ENCODE measurements around the gene RNF220.

DNA sequence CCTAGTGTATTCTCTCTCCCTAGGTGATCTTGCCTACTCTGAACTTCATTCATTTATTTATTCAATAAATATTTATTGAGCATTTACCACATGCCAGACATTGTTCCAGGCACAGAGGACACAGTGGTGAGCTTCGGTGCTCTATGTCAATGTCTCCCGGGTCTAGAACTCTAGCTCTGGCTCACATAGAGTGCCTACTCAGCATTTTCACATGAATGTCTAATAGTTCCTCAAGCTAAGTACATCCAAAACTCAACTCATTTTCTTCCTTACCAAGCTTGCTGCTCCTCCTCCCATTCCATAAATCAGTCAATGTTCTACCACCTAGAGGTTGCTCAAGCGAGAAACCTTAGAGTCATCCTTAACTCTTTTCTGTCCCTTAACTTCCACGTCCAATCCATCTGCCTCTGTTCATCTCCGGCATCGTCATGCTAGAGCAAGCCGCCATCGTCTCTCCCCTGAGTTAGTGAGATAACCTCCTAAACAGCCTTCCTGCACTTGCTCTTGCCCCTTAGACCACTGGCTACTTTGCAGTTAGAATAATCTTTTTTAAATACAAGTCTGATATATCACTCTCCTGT is 201.7 kb downstream of the RNF220 start:
- TF ChIP-seq CTCF (IDR thresholded peaks at IDR 0.05; ENCODE audit: poor library complexity, severe bottlenecking), result no peak
- no peak for TF ChIP-seq EP300 (conservative IDR thresholded peaks at IDR 0.05; ENCODE audit: poor library complexity, severe bottlenecking)
- no peak for TF ChIP-seq EZH2 (IDR thresholded peaks at IDR 0.05; ENCODE audit: borderline replicate concordance, insufficient read depth, low read length, poor library complexity, severe bottlenecking)
- no peak for TF ChIP-seq POLR2AphosphoS5 (IDR thresholded peaks at IDR 0.05)
- TF ChIP-seq TAF1 (IDR thresholded peaks at IDR 0.05; ENCODE audit: low read depth), result no peak
- no peak for TF ChIP-seq REST (IDR thresholded peaks at IDR 0.05; ENCODE audit: borderline replicate concordance)
